Osteocyte (in vitro differentiated cells): ENCODE data around the gene SNPH. TPM values are rescaled to one million over a fixed set of nuclear protein-coding genes. Genes with fewer than 3 reads are reported as not detected.
"Not testable (repeated sequence)": the region's sequence is repeated elsewhere in the genome, so short reads cannot be mapped to it uniquely, and the experiment has no call there.

ENCODE experiments used
- DNase-seq: peaks from one replicate; pipeline ENCODE4 v3.0.0; 2021; ENCODE audit warnings: mixed read lengths; ENCODE audit not compliant: unreplicated experiment; ENCODE audit errors: extremely low spot score
- H3K27ac Mint-ChIP-seq: one replicate; pipeline ENCODE4 v1.8.0; 2021; ENCODE audit warnings: mild to moderate bottlenecking, mixed read lengths; ENCODE audit not compliant: unreplicated experiment
- H3K27me3 Mint-ChIP-seq: one replicate; pipeline ENCODE4 v1.8.0; 2021; ENCODE audit warnings: mixed read lengths; ENCODE audit not compliant: unreplicated experiment
- H3K36me3 Mint-ChIP-seq: one replicate; pipeline ENCODE4 v1.8.0; 2021; ENCODE audit warnings: mixed read lengths; ENCODE audit not compliant: unreplicated experiment
- H3K4me1 Mint-ChIP-seq: one replicate; pipeline ENCODE4 v1.8.0; 2021; ENCODE audit warnings: mixed read lengths; ENCODE audit not compliant: unreplicated experiment
- H3K4me3 Mint-ChIP-seq: one replicate; pipeline ENCODE4 v1.8.0; 2021; ENCODE audit warnings: mild to moderate bottlenecking, moderate library complexity, mixed read lengths; ENCODE audit not compliant: unreplicated experiment
- H3K9me3 Mint-ChIP-seq: one replicate; pipeline ENCODE4 v1.8.0; 2021; ENCODE audit warnings: mixed read lengths; ENCODE audit not compliant: unreplicated experiment
- long read RNA-seq: library from polyadenylated mRNA; unstranded; transcript quantifications from one replicate; pipeline ENCODE4 v2.0.0, GENCODE V29; 2021
- total RNA-seq: library from RNA; stranded (reverse); gene quantifications from 2 replicates; pipeline ENCODE4 v1.2.1, GENCODE V29; 2021
- TF ChIP-seq, protein P1 (sequence below): fragments of 200-600 bp; sonication (generic); IDR thresholded peaks from 2 replicates; pipeline ENCODE4 v1.5.0; 2021; ENCODE audit warnings: antibody characterized with exemption, mild to moderate bottlenecking, moderate library complexity

Gene SNPH, protein sequence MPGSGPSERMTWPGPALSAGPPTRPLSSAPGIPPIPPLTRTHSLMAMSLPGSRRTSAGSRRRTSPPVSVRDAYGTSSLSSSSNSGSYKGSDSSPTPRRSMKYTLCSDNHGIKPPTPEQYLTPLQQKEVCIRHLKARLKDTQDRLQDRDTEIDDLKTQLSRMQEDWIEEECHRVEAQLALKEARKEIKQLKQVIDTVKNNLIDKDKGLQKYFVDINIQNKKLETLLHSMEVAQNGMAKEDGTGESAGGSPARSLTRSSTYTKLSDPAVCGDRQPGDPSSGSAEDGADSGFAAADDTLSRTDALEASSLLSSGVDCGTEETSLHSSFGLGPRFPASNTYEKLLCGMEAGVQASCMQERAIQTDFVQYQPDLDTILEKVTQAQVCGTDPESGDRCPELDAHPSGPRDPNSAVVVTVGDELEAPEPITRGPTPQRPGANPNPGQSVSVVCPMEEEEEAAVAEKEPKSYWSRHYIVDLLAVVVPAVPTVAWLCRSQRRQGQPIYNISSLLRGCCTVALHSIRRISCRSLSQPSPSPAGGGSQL
- total RNA-seq: 8.0 and 8.9 TPM in 2 replicates
- long read RNA-seq, partial matches to known transcripts: 0 of 7 reads
- long read RNA-seq, other reads (novel, unspliced or antisense): 7 of 7 reads

DNA sequence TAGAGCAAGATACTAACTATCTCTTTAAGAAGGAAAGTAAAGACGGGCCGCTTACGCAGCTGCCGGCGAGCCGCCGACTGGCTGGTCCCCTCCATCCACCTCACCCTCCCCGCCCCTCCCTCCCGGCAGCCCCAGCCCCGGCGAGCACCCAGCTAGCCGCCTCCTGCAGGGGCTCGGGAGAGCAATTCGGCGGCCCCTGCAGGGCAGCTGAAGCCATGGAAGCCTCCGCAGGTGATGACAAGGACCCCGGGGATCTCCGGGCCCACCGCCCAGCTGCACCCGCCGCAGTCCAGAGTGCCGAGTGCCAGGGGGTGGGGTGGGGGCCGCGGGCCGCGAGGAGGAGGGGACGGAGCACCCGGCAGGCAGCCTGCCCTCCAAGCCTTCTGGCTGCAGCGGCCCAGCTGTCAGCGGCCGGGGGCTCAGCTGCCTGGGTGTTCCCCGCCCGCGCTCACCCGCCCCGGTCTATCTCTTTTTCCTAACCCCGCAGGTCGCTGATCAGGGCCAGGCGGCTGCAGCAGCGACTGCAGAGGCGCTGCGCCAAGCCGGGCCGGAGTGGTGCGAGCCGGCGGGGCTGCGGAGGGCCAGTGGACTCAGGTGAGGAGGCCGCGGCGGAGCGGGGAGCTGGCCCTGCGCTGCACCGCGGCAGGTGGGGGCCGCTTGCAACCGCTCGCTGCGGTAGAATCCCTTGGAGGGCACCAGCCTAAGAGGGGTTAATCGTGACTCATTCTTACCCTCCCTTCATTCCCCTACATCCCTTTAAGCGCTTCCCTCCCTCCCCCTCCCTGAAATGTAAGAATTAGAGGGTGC lies at the start of gene SNPH:
TSS of gene SNPH (plus strand) at position 128 of the 807 bp plus-strand sequence. CDS start 29,946 bp downstream, outside the sequence.
- Mint-ChIP-seq H3K9me3 (peaks cover 4% of the 10 kb centered on the region), H3K27ac (peak within 1 kb of the TSS; percentile 93), H3K27me3 (no peaks in the 10 kb centered on the region), H3K4me1 (peaks cover 17% of the 10 kb centered on the region), H3K4me3 (peak within 1 kb of the TSS; percentile 84), H3K36me3 (no peaks in the 10 kb centered on the region)
- TF ChIP-seq, protein P1, sequence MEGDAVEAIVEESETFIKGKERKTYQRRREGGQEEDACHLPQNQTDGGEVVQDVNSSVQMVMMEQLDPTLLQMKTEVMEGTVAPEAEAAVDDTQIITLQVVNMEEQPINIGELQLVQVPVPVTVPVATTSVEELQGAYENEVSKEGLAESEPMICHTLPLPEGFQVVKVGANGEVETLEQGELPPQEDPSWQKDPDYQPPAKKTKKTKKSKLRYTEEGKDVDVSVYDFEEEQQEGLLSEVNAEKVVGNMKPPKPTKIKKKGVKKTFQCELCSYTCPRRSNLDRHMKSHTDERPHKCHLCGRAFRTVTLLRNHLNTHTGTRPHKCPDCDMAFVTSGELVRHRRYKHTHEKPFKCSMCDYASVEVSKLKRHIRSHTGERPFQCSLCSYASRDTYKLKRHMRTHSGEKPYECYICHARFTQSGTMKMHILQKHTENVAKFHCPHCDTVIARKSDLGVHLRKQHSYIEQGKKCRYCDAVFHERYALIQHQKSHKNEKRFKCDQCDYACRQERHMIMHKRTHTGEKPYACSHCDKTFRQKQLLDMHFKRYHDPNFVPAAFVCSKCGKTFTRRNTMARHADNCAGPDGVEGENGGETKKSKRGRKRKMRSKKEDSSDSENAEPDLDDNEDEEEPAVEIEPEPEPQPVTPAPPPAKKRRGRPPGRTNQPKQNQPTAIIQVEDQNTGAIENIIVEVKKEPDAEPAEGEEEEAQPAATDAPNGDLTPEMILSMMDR: no peak
- DNase-seq: no peak

DNA sequence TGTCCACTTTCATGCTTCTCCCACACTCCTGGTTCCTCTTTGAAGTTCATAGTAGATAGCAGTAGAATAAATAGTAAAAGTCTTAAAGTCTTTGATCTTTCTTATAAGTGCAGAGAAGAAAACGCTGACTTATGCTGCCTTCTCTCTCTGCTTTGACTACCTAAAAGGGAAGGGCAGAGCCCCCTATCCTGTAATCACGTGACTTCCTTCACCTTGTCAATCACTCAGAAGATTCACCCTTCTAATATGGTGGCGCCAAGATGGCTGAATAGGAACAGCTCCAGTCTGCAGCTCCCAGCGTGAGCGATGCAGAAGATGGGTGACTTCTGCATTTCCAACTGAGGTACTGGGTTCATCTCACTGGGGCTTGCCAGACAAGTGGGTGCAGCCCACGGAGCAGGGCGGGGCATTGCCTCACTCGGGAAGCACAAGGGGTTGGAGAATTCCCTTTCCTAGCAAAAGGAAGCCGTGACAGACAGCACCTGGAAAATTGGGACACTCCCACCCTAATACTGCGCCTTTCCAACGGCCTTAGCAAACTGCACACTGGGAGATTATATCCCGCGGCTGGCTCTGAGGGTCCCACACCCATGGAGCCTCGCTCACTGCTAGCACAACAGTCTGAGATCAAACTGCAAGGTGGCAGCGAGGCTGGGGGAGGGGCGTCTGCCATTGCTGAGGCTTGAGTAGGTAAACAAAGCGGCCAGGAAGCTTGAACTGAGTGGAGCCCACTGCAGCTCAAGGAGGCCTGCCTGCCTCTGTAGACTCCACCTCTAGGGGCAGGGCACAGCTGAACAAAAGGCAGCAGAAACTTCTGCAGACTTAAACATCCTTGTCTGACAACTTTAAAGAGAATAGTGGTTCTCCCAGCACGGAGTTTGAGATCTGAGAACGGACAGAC lies 49.3 kb upstream of the SNPH start:
- not testable (repeated sequence) for H3K36me3 Mint-ChIP-seq, H3K4me1 Mint-ChIP-seq, DNase-seq, H3K9me3 Mint-ChIP-seq, H3K4me3 Mint-ChIP-seq, H3K27ac Mint-ChIP-seq
- H3K27me3 Mint-ChIP-seq: peaks cover 71% of the 10 kb centered on the region

DNA sequence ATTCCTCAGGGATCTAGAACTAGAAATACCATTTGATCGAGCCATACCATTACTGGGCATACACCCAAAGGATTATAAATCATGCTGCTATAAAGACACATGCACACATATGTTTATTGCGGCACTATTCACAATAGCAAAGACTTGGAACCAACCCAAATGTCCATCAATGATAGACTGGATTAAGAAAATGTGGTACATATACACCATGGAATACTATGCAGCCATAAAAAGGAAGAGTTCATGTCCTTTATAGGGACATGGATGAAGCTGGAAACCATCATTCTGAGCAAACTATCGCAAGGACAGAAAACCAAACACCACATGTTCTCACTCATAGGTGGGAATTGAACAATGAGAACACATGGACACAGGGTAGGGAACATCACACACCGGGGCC lies 43.3 kb upstream of the SNPH start:
- not testable (repeated sequence) for DNase-seq, H3K9me3 Mint-ChIP-seq, H3K27ac Mint-ChIP-seq, H3K4me1 Mint-ChIP-seq, H3K36me3 Mint-ChIP-seq, H3K4me3 Mint-ChIP-seq
- peaks cover 51% of the 10 kb centered on the region for H3K27me3 Mint-ChIP-seq

DNA sequence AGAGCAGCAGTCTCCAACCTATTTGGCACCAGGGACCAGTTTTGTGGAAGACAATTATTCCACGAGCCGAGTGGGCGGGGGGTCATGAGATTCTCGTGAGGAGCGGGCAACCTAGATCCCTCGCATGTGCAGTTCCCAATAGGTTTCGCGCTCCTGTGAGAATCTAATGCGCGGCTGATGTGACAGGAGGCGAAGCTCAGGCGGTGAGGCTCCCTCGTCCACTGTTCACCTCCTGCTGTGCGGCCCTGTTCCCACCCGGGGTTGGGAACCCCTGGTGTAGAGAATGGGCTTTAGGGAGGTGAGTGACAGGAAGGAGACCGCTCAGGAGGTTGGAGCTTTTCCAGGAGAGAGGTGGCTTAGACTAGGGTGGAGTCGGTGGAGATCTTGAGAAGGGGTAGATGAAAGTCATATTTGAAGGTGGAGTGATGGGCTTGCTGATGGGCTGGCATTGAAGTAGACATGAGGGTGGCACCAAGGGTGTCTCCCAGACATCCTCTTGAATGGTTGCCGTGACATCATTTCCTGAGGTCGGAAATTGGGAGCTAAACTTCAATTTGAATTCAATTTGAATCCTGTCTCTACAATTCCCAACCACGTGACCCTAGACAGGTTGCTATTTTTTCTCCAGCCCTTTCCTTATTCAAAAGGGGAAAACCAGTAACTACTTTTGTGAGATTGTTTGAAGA lies 41.7 kb upstream of the SNPH start:
- H3K4me3 Mint-ChIP-seq: peak overlapping the region; percentile 36
- peaks cover 5% of the 10 kb centered on the region for H3K4me1 Mint-ChIP-seq

DNA sequence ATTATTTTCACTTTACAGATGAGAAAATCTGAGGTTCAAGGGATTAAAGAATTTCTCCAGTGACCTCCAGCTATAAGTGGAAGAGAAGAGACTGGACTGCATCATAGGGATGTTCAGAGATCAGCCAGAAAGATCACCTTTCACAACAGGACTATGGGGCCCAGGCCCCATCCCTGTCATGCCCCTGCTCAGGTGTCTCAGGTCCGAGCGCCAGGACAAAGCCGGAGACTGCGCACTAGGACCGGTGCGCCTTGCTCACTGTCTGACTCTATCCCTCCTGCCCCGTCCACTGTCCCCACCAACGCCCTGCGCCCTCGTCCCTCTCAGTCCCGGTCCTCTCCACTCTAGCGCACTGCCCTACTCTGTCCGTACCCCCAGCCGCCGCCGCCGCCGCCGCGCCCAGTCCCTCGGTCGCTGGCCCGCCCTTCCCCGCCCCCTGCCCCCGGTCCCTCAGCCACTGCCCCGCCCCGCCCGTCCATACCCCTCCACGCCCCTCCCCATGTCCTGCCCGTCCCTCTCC lies 40.8 kb upstream of the SNPH start:
- Mint-ChIP-seq H3K4me3 (peak overlapping the region; percentile 75), H3K27me3 (peaks cover 45% of the 10 kb centered on the region)

More for the DNA sequence above, 41.7 kb upstream of the SNPH start:
- peaks cover 47% of the 10 kb centered on the region for H3K27me3 Mint-ChIP-seq
- H3K36me3 Mint-ChIP-seq: no peaks in the 10 kb centered on the region
- no peak overlapping the region for H3K27ac Mint-ChIP-seq
- TF ChIP-seq, protein P1: no peak
- DNase-seq: no peak
- no peaks in the 10 kb centered on the region for H3K9me3 Mint-ChIP-seq

More for the DNA sequence above, 40.8 kb upstream of the SNPH start:
- H3K36me3 Mint-ChIP-seq: no peaks in the 10 kb centered on the region
- no peaks in the 10 kb centered on the region for H3K9me3 Mint-ChIP-seq
- H3K27ac Mint-ChIP-seq: no peak overlapping the region
- TF ChIP-seq, protein P1: no peak
- peaks cover 5% of the 10 kb centered on the region for H3K4me1 Mint-ChIP-seq
- DNase-seq: no peak
